ENCODE data around the gene SPDEF.

The SPDEF gene

GRCh38 chr6:34514593-34515472 is 41.3 kb downstream of the SPDEF start:
- no peak for TF ChIP-seq CTCF (IDR thresholded peaks at IDR 0.05)
- no peak overlapping the region for H3K4me3 ChIP-seq
- H3K36me3 ChIP-seq = no peaks in the 10 kb centered on the region
- H3K4me1 ChIP-seq = peaks cover 0 to 7% (median 4%) of the 10 kb centered on the region in 4 donors
- no peak for DNase-seq
- peaks cover 0 to 51% of the 10 kb centered on the region in 2 donors for H3K27me3 ChIP-seq
- intact Hi-C loops (cut with DNase I; ENCODE audit: low total_unique reads) = no loop called here
- H3K27ac ChIP-seq = no peak overlapping the region
- H3K9me3 ChIP-seq = no peaks in the 10 kb centered on the region

- Histone ChIP-seq H3K4me1 (peaks cover 0 to 7% (median 4%) of the 10 kb centered on the region in 4 donors), H3K27me3 (peaks cover 0 to 49% of the 10 kb centered on the region in 2 donors), H3K36me3 (no peaks in the 10 kb centered on the region), H3K9me3 (peaks cover 0 to 3% (median 0%) of the 10 kb centered on the region in 3 donors), H3K4me3 (no peak overlapping the region), H3K27ac (no peak overlapping the region)
- intact Hi-C loops (cut with DNase I; ENCODE audit: low total_unique reads) = no loop called here
- no peak for TF ChIP-seq CTCF (IDR thresholded peaks at IDR 0.05)
- DNase-seq = no peak
Observed at GRCh38 chr6:34514112-34514511, 42.0 kb downstream of the SPDEF start.

GRCh38 chr6:34513646-34514045 is 42.5 kb downstream of the SPDEF start:
- Histone ChIP-seq H3K36me3 (no peaks in the 10 kb centered on the region), H3K9me3 (peaks cover 0 to 3% (median 0%) of the 10 kb centered on the region in 3 donors), H3K27ac (no peak overlapping the region), H3K4me3 (no peak overlapping the region), H3K4me1 (peaks cover 0 to 7% (median 4%) of the 10 kb centered on the region in 4 donors), H3K27me3 (peaks cover 0 to 45% of the 10 kb centered on the region in 2 donors)
- intact Hi-C loops (cut with DNase I; ENCODE audit: low total_unique reads) = no loop called here
- no peak for TF ChIP-seq CTCF (IDR thresholded peaks at IDR 0.05)
- DNase-seq = no peak

GRCh38 chr6:34512738-34513115 is 43.4 kb downstream of the SPDEF start:
- no peaks in the 10 kb centered on the region for H3K36me3 ChIP-seq
- intact Hi-C loops (cut with DNase I; ENCODE audit: low total_unique reads) = no loop called here
- peaks cover 0 to 38% of the 10 kb centered on the region in 2 donors for H3K27me3 ChIP-seq
- TF ChIP-seq CTCF (IDR thresholded peaks at IDR 0.05) = no peak
- H3K4me3 ChIP-seq = no peak overlapping the region
- peaks cover 0 to 3% (median 0%) of the 10 kb centered on the region in 3 donors for H3K9me3 ChIP-seq
- DNase-seq = no peak
- peaks cover 0 to 7% (median 4%) of the 10 kb centered on the region in 4 donors for H3K4me1 ChIP-seq
- H3K27ac ChIP-seq = no peak overlapping the region

- peaks cover 0 to 7% (median 4%) of the 10 kb centered on the region in 4 donors for H3K4me1 ChIP-seq
- H3K27ac ChIP-seq = no peak overlapping the region
- intact Hi-C loops (cut with DNase I; ENCODE audit: low total_unique reads) = no loop called here
- H3K9me3 ChIP-seq = peaks cover 0 to 3% (median 0%) of the 10 kb centered on the region in 3 donors
- no peak overlapping the region for H3K4me3 ChIP-seq
- TF ChIP-seq CTCF (IDR thresholded peaks at IDR 0.05) = no peak
- H3K36me3 ChIP-seq = no peaks in the 10 kb centered on the region
- peaks cover 0 to 32% of the 10 kb centered on the region in 2 donors for H3K27me3 ChIP-seq
- DNase-seq = no peak
Observed at GRCh38 chr6:34511915-34512737, 44.0 kb downstream of the SPDEF start.

Measured in tibial artery (tissue), 4 donors.